ENCODE data around the gene BCKDHA. TPM values are rescaled to one million over a fixed set of nuclear protein-coding genes. Genes with fewer than 3 reads are reported as not detected.
A peak's percentile ranks its signal among the peaks of the same experiment; 100 is the strongest.

Gene BCKDHA
- total RNA-seq (2014; rRNA removed; shearing (Covaris generic)) (26.8 and 51.0 TPM in 2 replicates), polyA plus RNA-seq (2016; fragmentation: Nextera tagmentation; extraction: Ambion mirVana) (29.4 and 32.0 TPM in 2 replicates)

DNA sequence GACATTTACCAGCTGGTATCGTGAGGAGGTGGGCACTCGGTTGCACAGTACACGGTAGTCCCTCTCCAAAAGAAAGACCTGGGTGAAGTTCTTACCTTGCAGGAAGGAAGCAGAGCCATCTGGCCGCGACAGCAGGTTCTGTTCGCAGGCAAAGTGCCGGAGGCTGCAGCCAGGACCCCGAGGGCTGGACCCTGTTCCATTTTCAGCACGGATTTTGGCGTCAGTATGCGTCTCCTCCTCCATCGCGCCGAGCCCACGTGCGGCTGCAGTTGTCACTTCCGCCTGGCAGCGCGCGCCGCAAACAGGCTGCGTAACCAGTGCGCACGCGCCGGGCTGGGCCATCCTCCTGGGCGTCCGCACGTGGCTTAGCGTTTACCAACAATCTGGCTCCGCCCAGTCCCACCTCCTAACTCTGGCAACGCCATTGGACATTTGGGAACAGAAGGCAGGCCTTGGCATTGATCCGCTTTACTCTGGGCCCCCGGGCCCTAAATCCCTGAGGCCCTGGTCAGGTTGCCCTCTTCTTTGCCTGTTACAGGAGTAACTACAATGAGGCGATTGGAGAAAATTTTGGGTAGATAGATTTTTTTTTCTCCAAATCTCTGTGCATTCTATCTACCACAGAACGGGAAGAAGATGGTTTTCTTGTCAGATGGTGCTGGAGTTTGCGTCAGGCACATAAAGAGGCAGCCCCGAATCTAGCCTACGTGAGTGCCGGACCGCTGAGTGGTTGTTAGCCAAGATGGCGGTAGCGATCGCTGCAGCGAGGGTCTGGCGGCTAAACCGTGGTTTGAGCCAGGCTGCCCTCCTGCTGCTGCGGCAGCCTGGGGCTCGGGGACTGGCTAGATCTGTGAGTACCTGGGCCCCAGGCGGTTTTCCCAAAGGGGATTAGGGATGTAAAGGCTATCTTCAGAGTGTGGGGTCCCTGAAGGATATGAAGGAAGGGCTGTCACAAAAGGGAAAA is at the start of gene BCKDHA, which contains the start of gene EXOSC5:
Gene BCKDHA, plus strand, starts transcription at position 733 of the 964 bp plus-strand sequence. Its CDS starts 10 bp downstream, at position 743.
Gene EXOSC5, minus strand, starts transcription at position 274 of the 964 bp plus-strand sequence. Its CDS starts 31 bp downstream, at position 243.
- no peaks in the 10 kb centered on the region for H3F3A ChIP-seq (ENCODE audit: insufficient read depth)
- no peaks in the 10 kb centered on the region for H3K27me3 ChIP-seq (replicated peaks; ENCODE audit: insufficient read depth)
- H3K9me3 ChIP-seq (ENCODE audit: low read depth): no peaks in the 10 kb centered on the region
- no peaks in the 10 kb centered on the region for H3K36me3 ChIP-seq (ENCODE audit: low read depth)
- H3K79me2 ChIP-seq (ENCODE audit: insufficient read depth): peaks cover 41% of the 10 kb centered on the region
- peak within 1 kb of the TSS; percentile 93 for H3K27ac ChIP-seq
- WGBS, 2 experiments (ENCODE audit: low coverage in 1 of 2, low lambda C conversion rate in 2 of 2, missing lambda C conversion rate in 2 of 2): 1% methylated on average over 50 of the region's 50 CpGs
- H3K9ac ChIP-seq: peak within 1 kb of the TSS; percentile 98
- H2AFZ ChIP-seq: peak within 1 kb of the TSS; percentile 95
- H3K9me2 ChIP-seq (ENCODE audit: insufficient read depth): no peaks in the 10 kb centered on the region
- in situ Hi-C loops (cut with MboI): no loop called here
- peaks cover 8% of the 10 kb centered on the region for H3K4me1 ChIP-seq (ENCODE audit: insufficient read depth)
- peak within 1 kb of the TSS; percentile 100 for H3K4me3 ChIP-seq
- TF ChIP-seq EZH2phosphoT487 (IDR thresholded peaks at IDR 0.05; ENCODE audit: insufficient read depth, low read depth): no peak
- no peak for TF ChIP-seq EZH2 (IDR thresholded peaks at IDR 0.05; ENCODE audit: insufficient read depth, poor library complexity, severe bottlenecking)
- peak within 1 kb of the TSS; percentile 94 for H3K4me2 ChIP-seq (ENCODE audit: unreplicated experiment)
- H4K20me1 ChIP-seq (ENCODE audit: insufficient read depth): no peaks in the 10 kb centered on the region
- peak; percentile 100 for DNase-seq

DNA sequence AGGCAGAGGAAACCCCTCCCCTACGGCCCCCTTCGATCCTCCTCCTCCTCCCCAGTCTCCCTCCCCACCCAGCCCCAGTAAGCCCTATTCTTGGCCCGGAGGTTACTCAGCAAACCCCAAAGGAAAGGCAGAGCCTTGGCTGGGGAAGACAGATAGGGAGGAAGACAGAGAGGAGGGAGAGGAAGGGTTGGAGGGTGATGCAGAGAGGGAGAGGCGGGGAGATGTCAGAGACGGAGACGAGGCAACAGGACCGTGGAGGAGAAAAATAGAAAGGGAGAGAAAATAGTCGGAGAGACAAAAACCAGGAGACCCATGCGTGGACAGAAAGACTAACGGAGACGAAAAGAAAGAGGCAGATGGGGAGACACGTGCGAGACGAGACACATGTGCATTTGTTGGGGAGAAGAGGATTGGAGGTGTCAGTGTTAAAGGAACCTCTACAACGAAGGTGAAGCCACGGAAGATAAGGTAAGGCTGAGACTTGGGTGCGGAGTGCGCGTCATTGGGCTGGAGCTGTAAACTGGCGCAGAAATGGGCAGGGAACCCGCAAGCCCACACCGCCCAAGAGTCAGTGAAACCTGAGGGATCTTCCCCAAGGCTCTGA is 46.8 kb upstream of the BCKDHA start:
- 4 to 6% methylated on average over 20 to 21 of the region's 22 CpGs for WGBS, 2 experiments (ENCODE audit: low coverage in 1 of 2, low lambda C conversion rate in 2 of 2, missing lambda C conversion rate in 2 of 2)
- in situ Hi-C loops (cut with MboI): no loop called here
- peak overlapping the region; percentile 39 for H2AFZ ChIP-seq
- H3K27me3 ChIP-seq (replicated peaks; ENCODE audit: insufficient read depth): no peaks in the 10 kb centered on the region
- peaks cover 8% of the 10 kb centered on the region; the same call in 1 of the 2 replicates for H3K4me1 ChIP-seq (ENCODE audit: insufficient read depth)
- TF ChIP-seq EZH2phosphoT487 (IDR thresholded peaks at IDR 0.05; ENCODE audit: insufficient read depth, low read depth): no peak
- no peak for TF ChIP-seq EZH2 (IDR thresholded peaks at IDR 0.05; ENCODE audit: insufficient read depth, poor library complexity, severe bottlenecking)
- peak; percentile 53 for DNase-seq
- peak overlapping the region; percentile 66 for H3K27ac ChIP-seq
- H3K4me2 ChIP-seq (ENCODE audit: unreplicated experiment): peak overlapping the region; percentile 76
- no peaks in the 10 kb centered on the region for H3K9me2 ChIP-seq (ENCODE audit: insufficient read depth)
- H3K4me3 ChIP-seq: peak overlapping the region; percentile 95
- no peaks in the 10 kb centered on the region for H4K20me1 ChIP-seq (ENCODE audit: insufficient read depth)
- peaks cover 74% of the 10 kb centered on the region for H3K79me2 ChIP-seq (ENCODE audit: insufficient read depth)
- H3K9ac ChIP-seq: peak overlapping the region; percentile 87
- peaks cover 12% of the 10 kb centered on the region for H3K36me3 ChIP-seq (ENCODE audit: low read depth)
- no peaks in the 10 kb centered on the region for H3K9me3 ChIP-seq (ENCODE audit: low read depth)
- no peaks in the 10 kb centered on the region for H3F3A ChIP-seq (ENCODE audit: insufficient read depth)

DNA sequence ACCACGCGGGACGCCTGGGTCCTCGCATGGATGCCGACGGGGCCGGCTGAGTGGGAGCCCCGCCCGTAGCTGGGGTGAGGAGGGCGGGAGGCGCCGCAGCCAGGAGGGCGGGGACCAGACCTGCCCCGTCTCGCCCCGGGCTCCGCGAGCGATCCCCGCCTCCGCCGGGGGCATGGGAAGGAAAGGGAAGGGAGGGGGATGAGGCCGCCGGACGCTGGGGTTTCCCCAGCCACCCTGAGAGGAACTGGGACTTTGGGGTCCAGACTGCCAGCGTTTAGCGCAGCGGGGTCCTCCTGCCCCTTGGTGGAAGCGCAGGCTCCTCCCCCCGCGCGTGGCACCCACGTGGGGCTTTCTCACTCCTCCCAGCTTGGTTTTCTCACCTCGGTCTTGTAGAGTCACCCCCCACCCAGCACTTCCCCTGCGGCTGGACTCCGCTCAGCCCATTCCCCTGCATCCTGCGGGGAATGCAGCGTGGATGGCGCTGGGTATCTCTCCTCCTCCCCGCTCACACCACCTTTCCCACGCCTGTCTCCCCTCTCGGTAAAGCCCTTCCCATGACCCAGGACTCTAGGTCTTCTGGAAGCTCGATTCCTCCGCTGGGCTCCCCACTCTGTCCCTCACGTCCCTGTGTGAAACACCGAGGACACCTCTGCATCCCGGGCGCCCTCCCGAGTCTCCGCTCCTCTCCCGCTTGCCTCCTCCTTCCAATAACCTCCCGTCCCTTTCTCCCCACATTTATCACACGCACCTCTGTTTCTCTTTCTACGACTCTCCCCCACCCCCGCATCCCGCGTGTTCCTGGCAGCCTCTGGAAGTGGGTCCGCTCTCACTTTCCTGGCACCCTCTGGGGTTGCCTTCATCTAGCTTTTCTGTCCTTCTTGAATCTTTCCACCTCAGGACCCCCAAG is 46.0 kb upstream of the BCKDHA start:
- peaks cover 11% of the 10 kb centered on the region for H3K36me3 ChIP-seq (ENCODE audit: low read depth)
- peaks cover 67% of the 10 kb centered on the region for H3K79me2 ChIP-seq (ENCODE audit: insufficient read depth)
- no peaks in the 10 kb centered on the region for H3K27me3 ChIP-seq (replicated peaks; ENCODE audit: insufficient read depth)
- WGBS, 2 experiments (ENCODE audit: low coverage in 1 of 2, low lambda C conversion rate in 2 of 2, missing lambda C conversion rate in 2 of 2): 1 to 2% methylated on average over 43 to 57 of the region's 58 CpGs
- DNase-seq: peak; percentile 84
- peak overlapping the region; percentile 76 for H3K4me2 ChIP-seq (ENCODE audit: unreplicated experiment)
- H4K20me1 ChIP-seq (ENCODE audit: insufficient read depth): no peaks in the 10 kb centered on the region
- H3K27ac ChIP-seq: peak overlapping the region; percentile 66
- no peaks in the 10 kb centered on the region for H3K9me2 ChIP-seq (ENCODE audit: insufficient read depth)
- peak overlapping the region; percentile 87 for H3K9ac ChIP-seq
- no peaks in the 10 kb centered on the region for H3F3A ChIP-seq (ENCODE audit: insufficient read depth)
- no peaks in the 10 kb centered on the region for H3K9me3 ChIP-seq (ENCODE audit: low read depth)
- in situ Hi-C loops (cut with MboI): no loop called here
- peak overlapping the region; percentile 95 for H3K4me3 ChIP-seq
- H3K4me1 ChIP-seq (ENCODE audit: insufficient read depth): peaks cover 8% of the 10 kb centered on the region; the same call in 1 of the 2 replicates
- peak overlapping the region; percentile 39 for H2AFZ ChIP-seq
- TF ChIP-seq EZH2 (IDR thresholded peaks at IDR 0.05; ENCODE audit: insufficient read depth, poor library complexity, severe bottlenecking) (no peak), EZH2phosphoT487 (IDR thresholded peaks at IDR 0.05; ENCODE audit: insufficient read depth, low read depth) (no peak)
